Adipocyte (in vitro differentiated cells): ENCODE data around the gene PHACTR3.

Experiments used
- DNase-seq: peaks from one replicate; pipeline ENCODE4 v3.0.0-alpha.2; 2015; ENCODE audit warnings: low read depth
- H3K27me3 ChIP-seq: replicated peaks from 2 replicates; pipeline ENCODE4 v1.7.0; 2013; ENCODE audit warnings: mild to moderate bottlenecking, low read length, moderate library complexity; ENCODE audit not compliant: control insufficient read depth, insufficient read depth
- H3K36me3 ChIP-seq: 2 replicates; pipeline ENCODE4 v1.7.0; 2013; ENCODE audit warnings: low read length, mild to moderate bottlenecking, moderate library complexity; ENCODE audit not compliant: control insufficient read depth, insufficient read depth, severe bottlenecking
- H3K4me1 ChIP-seq: 2 replicates; pipeline ENCODE4 v1.7.0; 2013; ENCODE audit warnings: mild to moderate bottlenecking, low read length, moderate library complexity; ENCODE audit not compliant: control insufficient read depth, insufficient read depth
- H3K4me3 ChIP-seq: 2 replicates; pipeline ENCODE4 v1.7.0; 2013; ENCODE audit warnings: mild to moderate bottlenecking, low read length, moderate library complexity
- H3K9ac ChIP-seq: 2 replicates; pipeline ENCODE4 v1.7.0; 2013; ENCODE audit warnings: mild to moderate bottlenecking, low read length, moderate library complexity
- H3K9me3 ChIP-seq: 2 replicates; pipeline ENCODE4 v1.7.0; 2013; ENCODE audit warnings: mild to moderate bottlenecking, low read length, moderate library complexity; ENCODE audit not compliant: control insufficient read depth

The PHACTR3 gene

GRCh38 chr20:59770851-59771250 lies 166.5 kb downstream of the PHACTR3 start:
- H3K4me1 ChIP-seq: no peaks in the 10 kb centered on the region
- no peak for DNase-seq
- H3K9me3 ChIP-seq: no peaks in the 10 kb centered on the region
- H3K4me3 ChIP-seq: no peak overlapping the region
- H3K27me3 ChIP-seq: peaks cover 45% of the 10 kb centered on the region
- no peaks in the 10 kb centered on the region for H3K36me3 ChIP-seq
- no peak overlapping the region for H3K9ac ChIP-seq

GRCh38 chr20:59771506-59772372 lies 167.4 kb downstream of the PHACTR3 start:
- Histone ChIP-seq H3K9ac (no peak overlapping the region), H3K9me3 (no peaks in the 10 kb centered on the region), H3K27me3 (peaks cover 50% of the 10 kb centered on the region), H3K4me1 (no peaks in the 10 kb centered on the region), H3K36me3 (no peaks in the 10 kb centered on the region), H3K4me3 (no peak overlapping the region)
- no peak for DNase-seq

GRCh38 chr20:59772373-59772705 lies 168.0 kb downstream of the PHACTR3 start:
- Histone ChIP-seq H3K27me3 (peaks cover 49% of the 10 kb centered on the region), H3K9ac (no peak overlapping the region), H3K36me3 (no peaks in the 10 kb centered on the region), H3K4me3 (no peak overlapping the region), H3K4me1 (no peaks in the 10 kb centered on the region), H3K9me3 (no peaks in the 10 kb centered on the region)
- DNase-seq: no peak

- H3K4me1 ChIP-seq: no peaks in the 10 kb centered on the region
- H3K27me3 ChIP-seq: peaks cover 48% of the 10 kb centered on the region
- DNase-seq: no peak
- H3K9ac ChIP-seq: no peak overlapping the region
- no peaks in the 10 kb centered on the region for H3K36me3 ChIP-seq
- no peaks in the 10 kb centered on the region for H3K9me3 ChIP-seq
- H3K4me3 ChIP-seq: no peak overlapping the region
Observed at GRCh38 chr20:59772931-59773913, 168.9 kb downstream of the PHACTR3 start.

- DNase-seq: no peak
- Histone ChIP-seq H3K36me3 (no peaks in the 10 kb centered on the region), H3K4me1 (no peaks in the 10 kb centered on the region), H3K4me3 (no peak overlapping the region), H3K9me3 (no peaks in the 10 kb centered on the region), H3K27me3 (peaks cover 44% of the 10 kb centered on the region), H3K9ac (no peak overlapping the region)
Observed at GRCh38 chr20:59774204-59774641, 169.9 kb downstream of the PHACTR3 start.

- Histone ChIP-seq H3K4me3 (no peak overlapping the region), H3K27me3 (peaks cover 46% of the 10 kb centered on the region), H3K4me1 (no peaks in the 10 kb centered on the region), H3K9ac (no peak overlapping the region), H3K36me3 (no peaks in the 10 kb centered on the region), H3K9me3 (no peaks in the 10 kb centered on the region)
- DNase-seq: no peak
Observed at GRCh38 chr20:59774921-59775686, 170.8 kb downstream of the PHACTR3 start.

GRCh38 chr20:59775687-59776055 lies 171.3 kb downstream of the PHACTR3 start:
- H3K27me3 ChIP-seq: peaks cover 42% of the 10 kb centered on the region
- DNase-seq: no peak

GRCh38 chr20:59776059-59776603 lies 171.8 kb downstream of the PHACTR3 start:
- H3K4me1 ChIP-seq: no peaks in the 10 kb centered on the region
- no peak for DNase-seq
- H3K27me3 ChIP-seq: peaks cover 37% of the 10 kb centered on the region
- no peak overlapping the region for H3K4me3 ChIP-seq
- no peak overlapping the region for H3K9ac ChIP-seq
- no peaks in the 10 kb centered on the region for H3K9me3 ChIP-seq
- H3K36me3 ChIP-seq: no peaks in the 10 kb centered on the region

More at GRCh38 chr20:59775687-59776055, 171.3 kb downstream of the PHACTR3 start:
- H3K36me3 ChIP-seq: no peaks in the 10 kb centered on the region
- H3K4me1 ChIP-seq: no peaks in the 10 kb centered on the region
- H3K9me3 ChIP-seq: no peaks in the 10 kb centered on the region
- H3K4me3 ChIP-seq: no peak overlapping the region
- no peak overlapping the region for H3K9ac ChIP-seq

- Histone ChIP-seq H3K9ac (no peak overlapping the region), H3K9me3 (no peaks in the 10 kb centered on the region), H3K4me3 (no peak overlapping the region), H3K4me1 (no peaks in the 10 kb centered on the region), H3K27me3 (peaks cover 33% of the 10 kb centered on the region), H3K36me3 (no peaks in the 10 kb centered on the region)
- DNase-seq: no peak
Observed at GRCh38 chr20:59776626-59777330, 172.4 kb downstream of the PHACTR3 start.

- Histone ChIP-seq H3K4me3 (no peak overlapping the region), H3K4me1 (no peaks in the 10 kb centered on the region), H3K9me3 (no peaks in the 10 kb centered on the region), H3K9ac (no peak overlapping the region), H3K36me3 (no peaks in the 10 kb centered on the region), H3K27me3 (peaks cover 35% of the 10 kb centered on the region)
- no peak for DNase-seq
Observed at GRCh38 chr20:59777331-59777725, 173.0 kb downstream of the PHACTR3 start.
